GM19438 (cell line): ENCODE measurements around the gene MCC.

ENCODE experiments used
- ATAC-seq: cut with Tn5 transposase; IDR thresholded peaks from one replicate; pipeline ENCODE4 v1.9.1; 2021; ENCODE audit warnings: low read depth; ENCODE audit not compliant: unreplicated experiment

Gene MCC

DNA sequence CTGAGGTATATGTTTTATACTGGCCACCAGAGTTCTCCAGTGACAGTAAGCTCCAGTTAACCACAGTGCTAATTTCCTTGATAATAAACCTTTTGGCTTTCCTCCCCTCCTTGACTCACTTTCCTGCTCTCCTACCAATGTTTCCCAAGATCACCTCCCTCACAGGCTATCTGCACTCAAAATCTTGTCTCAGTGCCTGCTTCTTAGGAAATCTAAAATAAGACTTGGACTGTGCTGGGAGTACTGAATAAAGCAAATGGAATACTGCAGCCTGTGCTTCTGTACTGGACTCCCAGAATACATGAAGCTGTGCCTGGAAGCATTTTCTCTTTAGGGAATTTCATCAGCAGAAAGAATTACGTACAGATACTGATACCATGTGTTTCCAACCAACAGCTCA, 513.4 kb downstream of the MCC start:
- no peak for ATAC-seq

GRCh38 chr5:112973904-112974303, 514.3 kb downstream of the MCC start:
- ATAC-seq, result no peak

DNA sequence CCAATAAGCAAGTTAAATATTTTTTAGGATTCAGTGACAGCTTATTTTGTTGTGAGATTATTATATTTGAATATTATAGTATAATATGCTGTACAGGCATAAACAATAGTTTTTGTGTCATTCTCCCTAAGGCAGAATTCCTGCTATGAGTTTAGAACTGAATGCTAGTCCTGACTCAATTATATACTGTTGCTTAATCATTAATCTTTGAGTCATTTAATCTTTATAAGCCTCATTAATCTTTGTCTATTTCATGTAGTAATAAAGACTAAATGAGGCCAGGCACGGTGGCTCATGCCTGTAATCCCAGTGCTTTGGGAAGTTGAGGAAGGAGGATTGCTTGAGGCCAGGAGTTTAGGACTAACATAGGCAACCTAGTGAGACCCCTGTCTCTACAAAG, 515.2 kb downstream of the MCC start:
- ATAC-seq, result no peak
